ENCODE results near the gene ELP1. TPM values are rescaled to one million over a fixed set of nuclear protein-coding genes. Genes with fewer than 3 reads are reported as not detected.
"Not testable (repeated sequence)": the region's sequence is repeated elsewhere in the genome, so short reads cannot be mapped to it uniquely, and the experiment has no call there.

ELP1 gene
- total RNA-seq, 1 experiment from 2014 or later = 26.7 TPM

- no peak for DNase-seq (ENCODE audit: low read depth in 1 of 2, low spot score in 2 of 2)
- H3K27me3 ChIP-seq (replicated peaks) = no peaks in the 10 kb centered on the region
- no peak overlapping the region for H3K4me3 ChIP-seq
- no peaks in the 10 kb centered on the region for H3K9me3 ChIP-seq (replicated peaks)
- peaks cover 30% of the 10 kb centered on the region for H3K36me3 ChIP-seq
- no peak overlapping the region for H3K27ac ChIP-seq
- H3K4me1 ChIP-seq (replicated peaks) = no peaks in the 10 kb centered on the region
Observed at GRCh38 chr9:108951578-108951977, 17.7 kb upstream of the ELP1 start.

GRCh38 chr9:108950168-108950567 lies 16.2 kb upstream of the ELP1 start:
- Histone ChIP-seq H3K36me3 (peaks cover 30% of the 10 kb centered on the region), H3K27me3 (replicated peaks) (no peaks in the 10 kb centered on the region), H3K27ac (no peak overlapping the region), H3K4me3 (no peak overlapping the region), H3K4me1 (replicated peaks) (no peaks in the 10 kb centered on the region), H3K9me3 (replicated peaks) (no peaks in the 10 kb centered on the region)
- no peak for DNase-seq (ENCODE audit: low read depth in 1 of 2, low spot score in 2 of 2)

- H3K4me1 ChIP-seq (replicated peaks) = no peaks in the 10 kb centered on the region
- no peak for DNase-seq (ENCODE audit: low read depth in 1 of 2, low spot score in 2 of 2)
- no peaks in the 10 kb centered on the region for H3K9me3 ChIP-seq (replicated peaks)
- no peaks in the 10 kb centered on the region for H3K27me3 ChIP-seq (replicated peaks)
- H3K27ac ChIP-seq = no peak overlapping the region
- H3K4me3 ChIP-seq = no peak overlapping the region
- peaks cover 46% of the 10 kb centered on the region for H3K36me3 ChIP-seq
Observed at GRCh38 chr9:108939975-108940374, 6.1 kb upstream of the ELP1 start.

- H3K27me3 ChIP-seq (replicated peaks) = no peaks in the 10 kb centered on the region
- H3K36me3 ChIP-seq = peaks cover 33% of the 10 kb centered on the region
- no peak overlapping the region for H3K27ac ChIP-seq
- peaks cover 6% of the 10 kb centered on the region for H3K4me1 ChIP-seq (replicated peaks)
- H3K4me3 ChIP-seq = no peak overlapping the region
- no peaks in the 10 kb centered on the region for H3K9me3 ChIP-seq (replicated peaks)
- DNase-seq (ENCODE audit: low read depth in 1 of 2, low spot score in 2 of 2) = no peak
Observed at GRCh38 chr9:108937561-108938305, 3.8 kb upstream of the ELP1 start.

- H3K36me3 ChIP-seq = peaks cover 15% of the 10 kb centered on the region
- no peaks in the 10 kb centered on the region for H3K27me3 ChIP-seq (replicated peaks)
- peaks cover 7% of the 10 kb centered on the region for H3K4me1 ChIP-seq (replicated peaks)
- peak; percentile 56 to 81 for DNase-seq (ENCODE audit: low read depth in 1 of 2, low spot score in 2 of 2)
- peak within 1 kb of the TSS; percentile 82 for H3K4me3 ChIP-seq
- H3K27ac ChIP-seq = peak within 1 kb of the TSS; percentile 52
- H3K9me3 ChIP-seq (replicated peaks) = no peaks in the 10 kb centered on the region
Observed at GRCh38 chr9:108934323-108934893, 484 bp upstream of the ELP1 start, which contains the start of gene ABITRAM. Gene ABITRAM, plus strand, starts transcription at chr9:108934400. Its CDS starts 87 bp downstream, at chr9:108934487.

GRCh38 chr9:108933231-108933717 lies 650 bp downstream of the ELP1 start:
- H3K4me1 ChIP-seq (replicated peaks) = peaks cover 7% of the 10 kb centered on the region
- peaks cover 19% of the 10 kb centered on the region for H3K36me3 ChIP-seq
- DNase-seq (ENCODE audit: low read depth in 1 of 2, low spot score in 2 of 2) = no peak
- peak overlapping the region; percentile 82 for H3K4me3 ChIP-seq
- H3K9me3 ChIP-seq (replicated peaks) = no peaks in the 10 kb centered on the region
- peak overlapping the region; percentile 52 for H3K27ac ChIP-seq
- no peaks in the 10 kb centered on the region for H3K27me3 ChIP-seq (replicated peaks)

- Histone ChIP-seq H3K36me3 (peaks cover 39% of the 10 kb centered on the region), H3K4me3 (no peak overlapping the region), H3K27me3 (replicated peaks) (no peaks in the 10 kb centered on the region), H3K27ac (no peak overlapping the region), H3K4me1 (replicated peaks) (peaks cover 7% of the 10 kb centered on the region), H3K9me3 (replicated peaks) (no peaks in the 10 kb centered on the region)
- DNase-seq (ENCODE audit: low read depth in 1 of 2, low spot score in 2 of 2) = no peak
Observed at GRCh38 chr9:108928386-108928785, 5.5 kb downstream of the ELP1 start.

- DNase-seq (ENCODE audit: low read depth in 1 of 2, low spot score in 2 of 2) = no peak
- Histone ChIP-seq H3K4me3 (no peak overlapping the region), H3K27me3 (replicated peaks) (no peaks in the 10 kb centered on the region), H3K9me3 (replicated peaks) (no peaks in the 10 kb centered on the region), H3K4me1 (replicated peaks) (no peaks in the 10 kb centered on the region), H3K36me3 (peaks cover 41% of the 10 kb centered on the region), H3K27ac (no peak overlapping the region)
Observed at GRCh38 chr9:108924466-108924865, 9.5 kb downstream of the ELP1 start.

GRCh38 chr9:108921200-108921599 lies 12.7 kb downstream of the ELP1 start:
- DNase-seq (ENCODE audit: low read depth in 1 of 2, low spot score in 2 of 2) = no peak
- Histone ChIP-seq H3K36me3 (peaks cover 22% of the 10 kb centered on the region), H3K4me1 (replicated peaks) (no peaks in the 10 kb centered on the region), H3K4me3 (no peak overlapping the region), H3K9me3 (replicated peaks) (no peaks in the 10 kb centered on the region), H3K27ac (no peak overlapping the region), H3K27me3 (replicated peaks) (no peaks in the 10 kb centered on the region)

- not testable (repeated sequence) for H3K27me3 ChIP-seq (replicated peaks); H3K9me3 ChIP-seq (replicated peaks); H3K4me3 ChIP-seq; H3K27ac ChIP-seq; DNase-seq (ENCODE audit: low read depth in 1 of 2, low spot score in 2 of 2); H3K4me1 ChIP-seq (replicated peaks)
- peaks cover 20% of the 10 kb centered on the region for H3K36me3 ChIP-seq
Observed at GRCh38 chr9:108920401-108920800, 13.5 kb downstream of the ELP1 start.

GRCh38 chr9:108919517-108919916 lies 14.4 kb downstream of the ELP1 start:
- no peak for DNase-seq (ENCODE audit: low read depth in 1 of 2, low spot score in 2 of 2)
- no peaks in the 10 kb centered on the region for H3K27me3 ChIP-seq (replicated peaks)
- H3K36me3 ChIP-seq = peaks cover 20% of the 10 kb centered on the region
- no peak overlapping the region for H3K4me3 ChIP-seq
- H3K4me1 ChIP-seq (replicated peaks) = no peaks in the 10 kb centered on the region
- H3K9me3 ChIP-seq (replicated peaks) = no peaks in the 10 kb centered on the region
- no peak overlapping the region for H3K27ac ChIP-seq

GRCh38 chr9:108913391-108913790 lies 20.5 kb downstream of the ELP1 start:
- Histone ChIP-seq H3K9me3 (replicated peaks) (no peaks in the 10 kb centered on the region), H3K4me3 (no peak overlapping the region), H3K4me1 (replicated peaks) (no peaks in the 10 kb centered on the region), H3K27me3 (replicated peaks) (no peaks in the 10 kb centered on the region), H3K36me3 (peaks cover 22% of the 10 kb centered on the region), H3K27ac (no peak overlapping the region)
- no peak for DNase-seq (ENCODE audit: low read depth in 1 of 2, low spot score in 2 of 2)

GRCh38 chr9:108911820-108912219 lies 22.1 kb downstream of the ELP1 start:
- Histone ChIP-seq H3K36me3 (peaks cover 24% of the 10 kb centered on the region), H3K27ac (no peak overlapping the region), H3K9me3 (replicated peaks) (no peaks in the 10 kb centered on the region), H3K4me3 (no peak overlapping the region), H3K4me1 (replicated peaks) (no peaks in the 10 kb centered on the region), H3K27me3 (replicated peaks) (no peaks in the 10 kb centered on the region)
- no peak for DNase-seq (ENCODE audit: low read depth in 1 of 2, low spot score in 2 of 2)

- Histone ChIP-seq H3K36me3 (peaks cover 24% of the 10 kb centered on the region), H3K27me3 (replicated peaks) (no peaks in the 10 kb centered on the region), H3K4me3 (no peak overlapping the region), H3K4me1 (replicated peaks) (no peaks in the 10 kb centered on the region), H3K9me3 (replicated peaks) (no peaks in the 10 kb centered on the region), H3K27ac (no peak overlapping the region)
- DNase-seq (ENCODE audit: low read depth in 1 of 2, low spot score in 2 of 2) = no peak
Observed at GRCh38 chr9:108910914-108911313, 23.0 kb downstream of the ELP1 start.

Data from SJSA1 (cell line).